CD4-positive, alpha-beta T cell treated with Interleukin-10 for 1 hour (primary cell): ENCODE measurements around the gene VWA8.

ENCODE experiments used
- DNase-seq: peaks from one replicate; pipeline ENCODE4 v3.0.0-alpha.2; 2020

The VWA8 gene

DNA sequence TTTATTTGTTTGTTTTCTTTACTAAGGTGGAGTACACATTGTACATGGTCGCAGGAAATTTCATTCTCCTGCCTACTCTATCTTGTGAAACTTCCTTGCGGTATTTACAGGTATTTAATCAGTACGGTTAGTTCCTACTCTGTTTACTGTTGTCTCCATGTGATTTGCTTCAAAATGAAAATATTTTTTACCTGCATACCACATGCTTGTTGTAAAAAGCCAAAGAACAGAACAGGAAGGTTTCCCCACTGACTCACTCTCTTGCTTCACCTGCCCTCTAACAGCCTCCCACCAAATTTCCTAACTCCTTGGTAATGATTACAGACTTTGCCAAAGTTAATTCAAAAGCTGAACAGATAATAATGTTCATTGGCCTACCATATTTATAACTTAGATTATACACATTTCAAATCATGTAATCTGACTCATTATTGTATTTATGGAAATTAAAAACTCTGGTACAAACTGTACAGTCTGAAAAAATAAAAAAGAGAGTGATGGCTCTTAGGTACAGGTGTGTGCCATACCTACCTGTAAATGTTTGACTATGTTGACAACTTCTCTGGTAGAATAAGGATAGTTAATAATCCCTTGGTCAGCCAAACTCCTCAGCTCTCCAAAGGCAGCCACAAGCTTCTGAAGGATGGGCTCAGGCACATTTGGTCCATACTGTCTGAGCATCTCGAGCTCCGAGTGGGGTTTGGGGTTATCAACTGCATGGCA lies 239.9 kb downstream of the VWA8 start:
- DNase-seq, result no peak

DNA sequence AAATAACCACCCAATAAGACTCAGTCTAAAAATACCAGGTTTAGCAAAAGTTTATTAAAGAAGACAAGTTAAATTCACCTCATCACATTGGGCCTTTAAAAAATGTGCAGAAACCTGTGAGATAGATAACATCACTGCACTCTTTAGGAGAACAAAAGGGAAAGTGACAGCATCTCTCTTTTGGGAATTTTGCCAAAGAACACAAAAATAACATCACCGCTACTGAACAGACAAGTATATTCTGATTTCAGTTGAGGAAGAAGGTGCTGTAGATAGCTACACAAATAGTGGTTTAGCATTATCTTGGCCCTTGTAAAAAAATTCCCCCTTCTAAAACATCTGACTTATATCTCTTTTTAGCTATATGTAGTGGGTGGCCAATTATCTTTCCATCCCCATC lies 244.7 kb downstream of the VWA8 start:
- no peak for DNase-seq

DNA sequence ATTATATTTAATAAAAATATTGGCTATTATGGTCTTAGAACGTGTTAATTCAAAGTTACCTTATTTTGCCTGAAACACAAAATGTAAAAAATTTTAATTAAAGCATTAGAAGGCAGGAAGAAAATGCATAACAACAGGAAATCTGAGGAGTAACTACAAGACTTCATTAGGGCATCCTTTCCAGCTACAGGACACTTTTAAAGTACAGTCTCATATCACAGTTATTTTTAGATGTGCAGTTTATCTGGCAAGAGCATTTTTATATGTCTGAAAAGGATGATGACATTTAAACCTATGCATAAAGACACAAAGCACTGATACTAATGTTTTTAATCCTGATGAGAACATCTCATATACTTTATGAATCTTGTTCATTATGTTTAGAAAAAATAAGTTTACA lies 247.5 kb downstream of the VWA8 start:
- DNase-seq, result no peak

DNA sequence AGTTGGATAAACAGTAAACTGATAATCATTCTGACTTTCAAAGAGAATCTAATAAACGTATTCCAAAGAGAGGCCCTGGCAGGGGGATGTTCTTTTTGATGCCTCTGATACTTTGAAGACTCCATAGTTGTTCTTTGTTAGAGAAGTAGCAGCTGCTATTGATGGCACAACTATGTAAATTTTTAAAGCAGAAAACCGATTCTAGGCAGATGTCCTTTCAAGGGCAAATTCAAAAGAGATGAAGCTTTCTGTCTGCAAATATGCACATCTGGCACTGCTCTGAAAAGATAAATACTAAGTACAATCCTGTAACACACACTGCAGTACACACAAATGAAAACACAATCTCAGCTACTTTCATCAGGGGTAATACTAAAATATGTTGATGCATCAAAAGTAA lies 250.1 kb downstream of the VWA8 start:
- no peak for DNase-seq

DNA sequence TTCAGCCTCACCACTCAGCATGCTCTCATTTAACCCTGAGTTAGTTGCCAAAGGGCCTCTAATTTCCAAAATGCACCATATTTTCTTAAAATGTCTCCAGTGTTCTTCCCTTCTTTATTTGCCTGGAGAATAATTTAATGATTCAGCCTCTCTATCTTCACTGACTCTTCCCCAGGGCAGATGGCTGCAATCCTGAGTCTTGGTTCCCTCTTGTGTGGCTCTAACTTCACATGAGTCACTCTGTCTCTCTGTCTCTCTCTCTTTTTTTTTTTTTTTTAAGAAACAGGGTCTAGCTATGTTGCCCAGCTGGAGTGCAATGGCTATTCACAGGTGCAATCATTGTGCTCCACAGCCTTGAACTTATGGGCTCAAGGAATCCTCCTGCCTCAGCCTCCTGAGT lies 251.4 kb downstream of the VWA8 start:
- no peak for DNase-seq

DNA sequence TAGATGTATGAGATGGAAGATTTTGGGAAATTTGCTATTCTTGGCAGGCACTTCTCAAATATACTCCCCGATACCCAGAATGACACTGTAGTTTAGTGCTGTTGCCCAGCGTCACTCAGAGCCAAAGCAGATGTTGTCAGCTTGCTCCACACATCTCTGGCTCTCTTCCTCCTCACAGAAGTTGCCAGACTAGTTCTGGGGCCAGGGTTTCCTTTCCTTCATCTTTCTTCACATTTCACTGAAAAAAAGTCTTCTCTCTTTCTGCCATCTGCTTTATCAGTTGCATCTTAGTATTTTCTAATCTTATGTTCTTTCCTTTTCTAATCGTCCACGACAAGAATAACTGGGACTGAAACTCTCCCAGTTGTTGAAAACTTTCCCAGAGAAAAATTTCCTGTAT lies 252.2 kb downstream of the VWA8 start:
- no peak for DNase-seq

DNA sequence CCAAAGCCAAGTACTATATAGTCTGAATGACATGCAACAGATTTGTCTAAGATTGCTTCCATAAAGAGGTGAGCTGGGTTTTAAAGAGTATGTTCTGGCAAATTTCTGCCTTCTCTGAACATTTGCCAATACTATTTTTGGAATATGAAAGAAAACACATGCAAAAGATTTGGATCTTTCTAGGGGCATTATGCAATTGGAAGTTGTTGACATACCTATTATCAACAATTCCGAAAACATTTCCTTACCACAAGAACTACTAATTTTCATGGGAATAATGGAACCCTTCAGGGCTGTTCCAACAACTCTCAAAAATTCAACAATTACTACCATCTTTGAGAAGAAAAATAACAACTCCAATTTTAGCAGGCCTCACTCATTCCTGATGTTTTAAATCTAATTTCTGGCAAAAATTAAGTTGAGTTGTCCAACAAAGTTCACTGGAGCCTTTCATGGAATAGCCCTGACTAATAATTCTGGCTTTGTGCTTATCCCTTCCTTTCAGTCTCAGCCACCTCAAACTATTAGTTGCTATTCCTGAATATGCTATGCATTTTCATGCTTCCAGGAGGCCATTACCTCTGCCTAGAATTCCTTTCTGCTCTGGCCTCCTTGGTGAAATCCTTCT lies 253.6 kb downstream of the VWA8 start:
- no peak for DNase-seq

DNA sequence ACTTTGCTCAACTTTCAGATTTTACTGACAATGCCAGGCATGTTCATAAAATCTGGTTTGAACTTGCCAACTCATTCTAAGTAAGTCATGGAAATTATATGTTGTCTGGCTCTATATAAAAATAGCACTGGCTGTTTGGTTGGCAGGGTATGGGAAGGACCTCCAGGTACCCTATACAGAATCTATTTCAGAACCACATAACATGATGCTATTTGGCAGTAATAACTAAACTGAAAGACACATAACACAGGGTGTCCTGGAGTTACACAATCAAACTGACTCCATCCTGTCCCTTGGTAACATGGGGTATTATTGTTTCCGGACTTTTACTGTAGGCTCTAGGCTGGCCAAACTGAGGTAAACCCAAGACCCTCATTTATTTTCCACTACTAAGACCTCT lies 254.8 kb downstream of the VWA8 start:
- DNase-seq, result no peak

DNA sequence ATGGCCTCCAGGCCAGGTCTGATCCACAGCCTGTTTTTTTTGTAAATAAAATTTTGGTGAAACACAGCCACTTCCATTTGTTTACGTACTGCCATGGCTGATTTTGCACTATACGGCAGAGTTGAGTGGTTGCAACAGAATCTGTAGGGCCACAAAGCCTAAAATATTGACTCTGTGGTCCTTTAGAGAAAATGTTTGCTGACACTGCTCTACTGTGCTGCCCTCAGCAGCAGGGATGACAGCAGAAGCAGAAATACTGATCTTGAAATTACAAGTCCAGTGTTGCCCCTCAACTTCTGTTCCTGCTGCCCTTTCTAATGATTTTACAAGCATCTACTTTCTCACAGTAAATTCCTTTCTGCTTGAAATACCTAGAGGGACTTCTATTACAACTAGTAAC lies 258.4 kb downstream of the VWA8 start:
- DNase-seq, result no peak

DNA sequence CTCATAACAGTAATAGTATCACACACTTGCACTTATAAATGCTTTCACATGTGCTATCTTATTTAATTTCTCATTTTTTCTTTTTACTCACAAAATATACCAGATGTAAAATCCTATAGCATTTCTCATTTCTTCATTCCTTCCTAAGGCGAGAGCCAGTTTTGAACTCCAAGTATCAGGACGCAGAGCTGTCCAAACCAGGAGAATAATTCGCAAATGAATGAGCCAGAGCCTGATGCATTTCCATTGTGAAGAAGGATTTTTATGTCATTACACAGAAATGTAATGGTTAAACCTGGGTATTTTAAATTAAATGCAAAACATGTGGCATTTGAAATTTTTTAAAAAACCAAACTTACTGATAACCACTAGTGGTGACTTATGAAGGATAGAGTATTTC lies 259.2 kb downstream of the VWA8 start:
- no peak for DNase-seq

DNA sequence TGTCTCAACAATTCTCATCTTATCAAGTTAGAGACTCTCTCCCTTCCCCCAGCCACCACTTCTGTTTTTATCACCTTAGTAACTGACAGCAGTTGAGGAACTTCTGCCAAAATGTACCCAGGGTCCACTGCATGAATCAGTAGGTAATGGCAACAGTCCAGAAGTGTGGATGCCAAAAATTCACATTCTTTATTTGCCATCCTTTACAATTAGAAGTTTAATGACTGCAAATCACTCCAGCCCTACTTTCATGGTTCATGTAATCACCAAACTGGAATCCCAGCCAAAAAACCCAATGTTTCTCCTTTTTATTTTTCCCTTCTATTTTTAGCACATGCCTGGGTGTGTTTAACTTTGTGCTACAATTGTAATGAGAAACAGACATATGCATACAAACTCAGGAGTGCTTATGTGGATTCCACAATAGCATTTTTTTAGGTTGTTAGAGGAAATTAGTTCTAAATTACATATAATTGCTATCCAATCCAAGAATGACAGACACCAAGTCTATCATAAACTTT lies 260.1 kb downstream of the VWA8 start:
- DNase-seq, result no peak

DNA sequence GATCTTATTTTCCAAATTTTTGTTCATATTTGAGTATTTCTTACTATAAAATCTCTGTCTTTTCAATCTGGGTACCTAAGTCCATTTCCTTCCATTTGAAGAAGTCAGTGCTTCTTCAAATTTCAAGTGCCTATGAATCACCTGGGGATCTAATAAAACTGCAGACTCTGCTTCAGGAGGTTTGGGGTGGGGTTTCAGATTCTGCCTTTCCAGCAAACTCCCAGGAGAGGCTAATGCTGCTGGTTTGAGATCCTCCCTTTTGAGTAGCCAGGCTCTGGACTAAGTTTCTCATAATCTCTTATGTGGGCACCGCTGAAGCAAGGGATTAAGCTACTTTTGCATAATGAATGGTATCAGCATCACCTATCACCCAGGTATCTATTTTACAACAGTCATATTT lies 261.1 kb downstream of the VWA8 start:
- no peak for DNase-seq

DNA sequence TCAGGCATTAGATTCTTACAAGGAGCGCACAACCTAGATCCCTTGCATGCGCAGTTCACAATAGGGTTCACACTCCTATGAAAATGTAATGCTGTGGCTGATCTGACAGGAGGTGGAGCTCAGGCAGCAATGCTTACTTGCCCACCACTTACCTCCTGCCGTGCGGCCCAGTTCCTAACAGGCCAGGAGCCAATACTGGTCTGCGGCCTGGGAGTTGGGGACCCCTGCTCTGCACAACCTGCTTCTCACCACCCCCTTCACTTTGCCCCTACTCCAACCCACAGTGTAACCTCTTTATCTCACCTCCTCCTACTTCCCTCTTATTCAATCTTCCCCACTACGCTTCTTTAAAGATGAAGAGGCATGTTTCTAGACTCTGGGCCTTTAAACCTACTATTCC lies 263.3 kb downstream of the VWA8 start:
- no peak for DNase-seq

DNA sequence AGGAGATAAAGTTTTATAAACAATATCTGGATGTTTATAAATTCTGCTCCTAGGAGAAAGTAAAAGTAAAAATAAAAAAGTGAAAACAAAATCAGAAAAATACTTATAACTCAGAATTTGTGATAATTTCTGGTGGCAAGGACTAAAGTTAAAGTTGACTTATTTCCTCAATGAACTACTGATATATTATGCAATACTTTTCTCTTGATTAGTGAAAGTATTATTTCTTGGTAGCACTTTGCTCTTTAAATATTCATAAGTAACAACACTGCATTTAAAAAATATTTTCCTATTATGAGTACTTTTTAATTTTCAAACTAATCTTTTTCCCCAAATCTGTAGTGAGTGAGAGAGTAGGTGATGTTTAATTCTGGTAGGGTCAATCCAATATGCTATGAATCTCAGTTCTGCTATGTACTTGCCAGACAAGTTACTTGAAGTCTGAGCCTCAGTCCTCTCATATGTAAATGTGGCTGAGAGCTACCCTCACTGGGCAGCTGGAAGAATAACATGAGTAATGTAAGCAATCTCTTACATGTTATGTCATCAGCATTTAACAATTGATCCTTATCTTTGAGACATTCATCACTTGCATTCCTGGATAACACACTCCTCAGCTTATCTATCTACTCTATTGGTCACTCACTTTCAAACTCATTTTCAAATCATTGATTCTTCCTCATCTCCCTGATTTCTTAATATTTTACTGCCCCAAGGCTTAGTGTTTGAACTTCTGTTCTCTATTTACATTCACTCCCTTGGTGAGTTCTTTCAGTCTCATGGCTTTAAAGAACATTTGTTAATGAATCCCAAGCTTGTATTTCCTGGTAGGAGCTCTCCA lies 264.5 kb downstream of the VWA8 start:
- no peak for DNase-seq

DNA sequence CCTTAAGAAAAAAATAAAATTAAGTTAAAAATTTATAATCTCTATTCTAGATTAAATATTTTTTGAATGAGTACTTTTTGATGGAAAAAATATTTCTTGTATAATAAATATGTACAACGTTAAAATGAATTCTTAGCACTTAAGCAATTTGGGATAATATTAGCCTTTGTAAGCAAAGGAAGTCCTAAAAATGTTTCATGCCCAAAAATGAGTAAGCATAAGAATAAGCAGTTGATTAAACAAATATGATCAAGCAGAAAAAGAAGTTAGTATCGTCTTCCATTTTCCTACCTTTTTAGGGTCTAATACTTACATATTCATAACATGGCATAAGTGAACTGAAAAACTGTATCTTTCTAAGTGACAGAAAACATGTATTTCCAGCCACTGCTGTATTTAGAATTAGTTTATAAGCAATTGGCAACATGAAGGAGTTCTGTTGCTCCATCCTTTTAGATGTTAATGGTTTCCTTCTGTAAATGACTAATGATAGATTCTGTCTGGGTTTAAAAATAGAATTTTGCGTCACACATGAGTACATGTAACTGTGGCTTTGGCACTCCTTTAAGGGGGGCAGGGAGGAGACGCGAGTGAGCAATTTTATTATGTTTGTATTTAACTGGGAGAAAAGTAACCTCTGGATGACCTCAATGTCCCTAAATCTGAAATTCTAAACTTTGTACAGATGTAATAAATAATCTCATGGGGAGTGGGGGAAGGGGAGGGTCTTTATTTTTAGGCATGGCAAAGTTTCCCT lies 266.2 kb downstream of the VWA8 start:
- no peak for DNase-seq

DNA sequence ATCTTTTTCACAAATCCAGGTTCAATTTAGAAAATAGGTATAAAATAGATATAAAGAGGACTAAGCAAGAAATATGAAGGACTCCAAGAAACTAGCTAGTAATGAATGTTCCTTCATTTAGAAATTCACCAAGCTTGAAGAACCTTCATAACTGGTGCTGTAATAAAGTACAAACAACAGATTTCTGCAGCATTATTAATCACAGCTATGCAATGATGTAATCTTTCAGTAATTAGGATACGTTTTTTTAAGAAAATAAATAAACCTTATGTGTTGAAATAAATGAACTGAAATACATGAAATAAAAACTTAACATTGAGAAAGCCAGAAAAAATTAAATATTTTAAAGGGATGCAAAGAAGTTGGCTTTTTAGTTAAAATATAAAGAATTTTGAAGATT lies 267.5 kb downstream of the VWA8 start:
- no peak for DNase-seq

DNA sequence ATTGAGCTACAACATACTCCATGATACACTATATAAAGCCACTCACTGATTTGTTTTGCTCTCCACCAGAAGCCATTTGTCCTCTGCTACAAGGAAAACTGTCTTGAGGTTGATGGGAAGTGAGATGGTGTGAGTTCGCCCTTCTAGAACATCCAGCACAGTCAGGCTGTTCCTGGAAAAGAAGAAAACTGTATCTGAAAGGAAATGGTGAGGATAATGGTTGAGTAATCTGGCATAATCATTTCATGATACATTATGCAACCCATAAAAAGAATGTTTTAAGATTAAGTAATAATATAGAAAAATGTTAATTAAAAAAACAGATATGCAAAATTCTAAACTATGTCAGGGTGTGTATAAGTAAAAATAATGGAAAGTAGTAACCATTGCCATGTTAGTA lies 269.6 kb downstream of the VWA8 start:
- no peak for DNase-seq

DNA sequence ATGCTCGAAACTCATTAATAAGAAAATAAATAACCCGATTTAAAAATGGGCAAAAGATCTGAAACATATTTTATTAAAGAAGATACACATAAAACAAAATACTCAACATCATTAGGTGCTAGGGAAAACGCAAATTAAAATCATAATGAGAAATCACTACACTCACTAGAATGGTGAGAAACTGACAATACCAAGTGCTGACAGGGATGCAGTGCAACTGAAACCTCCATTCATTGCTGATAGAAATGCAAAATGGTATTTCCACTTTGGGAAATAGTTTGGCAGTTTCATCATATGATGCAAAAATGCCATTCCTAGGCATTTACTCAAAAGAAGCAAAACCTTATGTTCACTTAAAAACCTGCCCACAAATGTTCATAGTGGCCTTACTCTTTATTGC lies 278.1 kb downstream of the VWA8 start:
- no peak for DNase-seq

DNA sequence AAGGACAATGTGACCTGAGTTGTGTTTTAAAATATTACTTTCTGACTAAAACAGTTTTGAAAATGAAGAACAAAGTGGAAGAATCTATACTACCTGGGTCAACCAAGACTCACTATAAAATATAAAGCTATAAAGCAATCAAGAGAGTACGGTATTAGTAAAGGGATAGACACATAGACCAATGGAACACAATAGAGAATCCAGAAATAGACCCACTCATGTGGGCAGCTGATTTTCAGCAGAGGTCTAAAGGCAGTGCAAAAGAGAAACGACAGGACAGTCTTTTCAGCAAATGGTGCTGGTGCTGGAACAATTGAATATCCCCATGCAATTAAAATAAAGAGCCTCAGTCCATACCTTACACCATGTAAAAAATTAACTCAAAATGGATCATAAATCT lies 278.9 kb downstream of the VWA8 start:
- no peak for DNase-seq

DNA sequence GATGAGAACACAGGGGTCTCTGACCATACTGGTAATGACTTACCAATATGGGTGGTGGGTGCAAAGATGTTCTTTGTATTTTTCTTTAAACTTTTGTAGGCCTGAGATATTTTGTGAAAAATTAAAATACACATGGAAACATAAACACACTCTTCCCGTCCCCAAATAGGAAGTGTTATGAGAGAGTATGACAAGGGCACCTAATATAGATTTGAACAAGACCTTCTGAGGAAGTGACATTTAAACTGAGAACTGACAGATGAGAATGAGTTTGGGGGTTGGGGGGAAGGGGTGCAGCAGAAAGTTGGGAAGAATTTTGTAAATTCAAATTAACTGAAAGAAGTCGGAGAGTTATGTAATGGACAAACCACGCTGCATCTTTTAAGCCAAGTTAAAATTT lies 279.3 kb downstream of the VWA8 start:
- DNase-seq, result no peak

DNA sequence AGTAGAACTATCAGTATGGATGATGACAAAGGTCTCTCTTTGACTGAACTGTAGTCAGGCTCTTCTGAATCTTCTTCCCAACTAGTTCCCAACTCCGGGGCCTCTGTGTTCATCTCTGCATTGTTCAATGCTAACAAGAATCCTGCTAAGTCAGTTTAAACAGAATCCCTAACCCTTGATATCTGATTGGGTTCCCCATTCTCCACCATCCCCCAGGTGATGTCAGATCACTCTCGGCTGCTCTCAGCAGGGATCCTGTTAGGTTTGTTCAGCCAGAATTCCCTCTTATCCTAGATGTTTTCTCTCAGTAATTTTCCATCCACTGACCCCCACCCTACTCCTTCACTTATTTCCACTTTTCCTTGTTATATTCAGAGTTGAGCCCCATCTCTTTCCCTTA lies 280.0 kb downstream of the VWA8 start:
- DNase-seq, result no peak

DNA sequence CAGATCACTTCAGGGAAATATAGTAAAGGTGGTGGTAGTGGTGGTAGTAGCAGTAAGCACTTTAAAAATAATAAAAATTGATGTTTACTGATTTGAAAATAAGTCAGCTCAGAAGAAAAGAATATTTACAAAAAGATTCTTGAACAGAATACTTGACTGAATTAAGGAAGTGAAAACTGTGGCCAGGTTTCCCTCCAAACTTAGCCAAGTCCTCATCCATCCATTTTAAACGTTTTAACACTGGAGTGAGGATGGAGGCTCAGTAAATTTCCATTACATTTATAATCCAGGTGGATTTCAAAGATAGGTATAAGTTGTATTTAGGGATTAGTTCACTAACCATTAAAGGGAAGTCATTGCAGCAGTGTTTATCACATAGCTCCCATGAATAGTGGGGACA lies 282.1 kb downstream of the VWA8 start:
- no peak for DNase-seq

DNA sequence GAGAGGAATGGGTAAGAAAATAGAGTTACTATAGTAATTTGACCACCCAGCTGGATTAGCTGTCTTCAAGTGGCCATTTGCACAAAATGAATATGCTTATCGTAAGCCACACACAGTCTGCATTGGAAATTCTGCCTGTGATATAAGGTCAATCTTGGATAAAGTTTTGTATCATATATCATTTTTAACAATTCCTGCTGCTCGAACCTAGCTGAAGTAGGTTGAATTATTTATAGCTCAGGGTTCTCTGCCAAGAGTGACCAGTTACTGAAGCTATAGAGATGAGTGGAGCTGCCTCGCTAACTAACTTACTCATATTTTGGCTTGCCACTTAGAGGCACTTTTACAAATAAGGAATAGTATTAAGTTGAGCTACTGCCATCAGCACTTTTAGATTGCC lies 282.7 kb downstream of the VWA8 start:
- DNase-seq, result no peak
